DND-41 (cell line): ENCODE data around the gene REEP1.

Experiments used
- ATAC-seq: fragments of 200-7000 bp; cut with Tn5 transposase; 3 replicates; pipeline ENCODE4 v1.9.1; 2021; ENCODE audit warnings: low read depth; ENCODE audit not compliant: insufficient read depth
- DNase-seq: peaks from one replicate; pipeline ENCODE4 v3.0.0-alpha.2; 2020
- H2AFZ ChIP-seq: 2 replicates; pipeline ENCODE4 v1.6.0; 2012; ENCODE audit warnings: low read depth, low read length
- H3K27ac ChIP-seq: 2 replicates; pipeline ENCODE4 v1.5.1; 2012; ENCODE audit warnings: low read length, inconsistent platforms
- H3K27me3 ChIP-seq: fragments of 200-600 bp; sonication (generic); 2 replicates; pipeline ENCODE4 v1.6.0; 2012; ENCODE audit warnings: low read length, mild to moderate bottlenecking, inconsistent platforms; ENCODE audit not compliant: insufficient read depth, poor library complexity
- H3K36me3 ChIP-seq: 2 replicates; pipeline ENCODE4 v1.5.1; 2012; ENCODE audit warnings: low read length, inconsistent platforms; ENCODE audit not compliant: insufficient read depth
- H3K4me1 ChIP-seq: 2 replicates; pipeline ENCODE4 v1.5.1; 2012; ENCODE audit warnings: mild to moderate bottlenecking, low read length; ENCODE audit not compliant: insufficient read depth
- H3K4me2 ChIP-seq: 2 replicates; pipeline ENCODE4 v1.6.0; 2012; ENCODE audit warnings: mild to moderate bottlenecking, moderate library complexity, low read length, inconsistent platforms; ENCODE audit not compliant: insufficient read depth
- H3K4me3 ChIP-seq, 2 experiments: fragments of 200-600 bp in 1 of 2; shearing (Covaris generic) in 1 of 2; 2 replicates each; pipeline ENCODE4 v1.5.1; 2012 to 2016; ENCODE audit warnings: inconsistent platforms in 2 of 2, low read length in 2 of 2, mild to moderate bottlenecking in 2 of 2, low read depth in 1 of 2, moderate library complexity in 1 of 2
- H3K79me2 ChIP-seq: 2 replicates; pipeline ENCODE4 v1.6.0; 2012; ENCODE audit warnings: low read length, inconsistent platforms; ENCODE audit not compliant: insufficient read depth
- H3K9ac ChIP-seq: 2 replicates; pipeline ENCODE4 v1.6.0; 2012; ENCODE audit warnings: low read depth, mild to moderate bottlenecking, inconsistent platforms, low read length, moderate library complexity
- H3K9me3 ChIP-seq: 2 replicates; pipeline ENCODE4 v1.5.1; 2012; ENCODE audit warnings: low read length, moderate library complexity, mild to moderate bottlenecking, inconsistent platforms; ENCODE audit not compliant: insufficient read depth, severe bottlenecking
- H4K20me1 ChIP-seq: 2 replicates; pipeline ENCODE4 v1.6.0; 2012; ENCODE audit warnings: low read length; ENCODE audit not compliant: insufficient read depth
- CTCF ChIP-seq: IDR thresholded peaks from 2 replicates; pipeline ENCODE4 v1.5.1; 2012; ENCODE audit warnings: borderline replicate concordance, low read length, moderate library complexity, mild to moderate bottlenecking; ENCODE audit not compliant: poor library complexity, severe bottlenecking; ENCODE audit errors: extremely low read depth
- EZH2 ChIP-seq: IDR thresholded peaks from 3 replicates; pipeline ENCODE4 v1.6.1; 2012; ENCODE audit warnings: borderline replicate concordance, low read depth, mild to moderate bottlenecking, moderate library complexity, low read length, inconsistent platforms; ENCODE audit not compliant: severe bottlenecking

The REEP1 gene

DNA sequence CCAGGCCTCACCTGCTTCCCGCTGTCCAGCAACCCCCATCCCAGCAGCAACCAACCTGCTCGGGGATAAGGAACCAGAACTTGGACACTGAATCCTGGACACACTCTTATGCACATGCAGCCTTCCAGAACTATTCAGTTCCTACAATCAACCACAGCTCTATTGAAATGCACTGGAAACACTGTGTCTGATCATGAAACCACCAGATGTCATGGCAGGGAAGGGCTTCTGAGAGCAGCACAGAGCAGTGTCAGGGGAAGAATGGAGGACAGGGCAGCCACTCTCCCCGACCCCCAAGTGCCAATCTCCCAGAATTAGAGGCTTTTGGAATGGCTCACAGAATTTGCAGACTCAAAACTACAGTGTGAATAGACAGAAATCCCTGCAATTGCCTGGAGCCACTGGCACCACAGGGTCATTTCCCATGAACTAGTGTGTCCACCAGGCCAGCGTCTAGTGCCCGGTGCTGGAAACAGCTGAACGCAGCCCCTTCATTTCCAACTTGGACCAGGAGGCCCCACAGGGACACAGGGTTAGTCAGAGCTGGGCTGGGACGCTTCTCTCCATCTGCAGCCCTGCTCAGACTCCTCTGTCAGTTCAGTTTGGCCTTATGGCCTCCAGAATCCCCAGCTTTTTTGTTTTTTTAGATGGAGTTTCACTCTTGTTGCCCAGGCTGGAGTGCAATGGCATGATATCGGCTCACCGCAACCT is 112.6 kb downstream of the REEP1 start:
- H3K4me1 ChIP-seq: no peaks in the 10 kb centered on the region
- no peaks in the 10 kb centered on the region for H3K9me3 ChIP-seq
- no peak overlapping the region for H3K4me3 ChIP-seq
- no peak for ATAC-seq
- no peak overlapping the region for H3K9ac ChIP-seq
- no peaks in the 10 kb centered on the region for H4K20me1 ChIP-seq
- TF ChIP-seq EZH2 (no peak), CTCF (no peak)
- DNase-seq: no peak
- H2AFZ ChIP-seq: no peak overlapping the region
- H3K27ac ChIP-seq: no peak overlapping the region
- H3K27me3 ChIP-seq: no peaks in the 10 kb centered on the region
- H3K36me3 ChIP-seq: no peaks in the 10 kb centered on the region
- H3K4me2 ChIP-seq: no peak overlapping the region
- H3K79me2 ChIP-seq: no peaks in the 10 kb centered on the region

- H3K9me3 ChIP-seq: no peaks in the 10 kb centered on the region
- H3K27me3 ChIP-seq: no peaks in the 10 kb centered on the region
- no peak overlapping the region for H3K4me2 ChIP-seq
- no peak overlapping the region for H3K4me3 ChIP-seq
- TF ChIP-seq CTCF (no peak), EZH2 (no peak)
- no peak overlapping the region for H2AFZ ChIP-seq
- H3K27ac ChIP-seq: no peak overlapping the region
- DNase-seq: no peak
- no peaks in the 10 kb centered on the region for H3K79me2 ChIP-seq
- H3K4me1 ChIP-seq: no peaks in the 10 kb centered on the region
- no peaks in the 10 kb centered on the region for H4K20me1 ChIP-seq
- no peaks in the 10 kb centered on the region for H3K36me3 ChIP-seq
- H3K9ac ChIP-seq: no peak overlapping the region
- ATAC-seq: no peak
Measured at GRCh38 chr2:86223927-86224560, 113.4 kb downstream of the REEP1 start.

DNA sequence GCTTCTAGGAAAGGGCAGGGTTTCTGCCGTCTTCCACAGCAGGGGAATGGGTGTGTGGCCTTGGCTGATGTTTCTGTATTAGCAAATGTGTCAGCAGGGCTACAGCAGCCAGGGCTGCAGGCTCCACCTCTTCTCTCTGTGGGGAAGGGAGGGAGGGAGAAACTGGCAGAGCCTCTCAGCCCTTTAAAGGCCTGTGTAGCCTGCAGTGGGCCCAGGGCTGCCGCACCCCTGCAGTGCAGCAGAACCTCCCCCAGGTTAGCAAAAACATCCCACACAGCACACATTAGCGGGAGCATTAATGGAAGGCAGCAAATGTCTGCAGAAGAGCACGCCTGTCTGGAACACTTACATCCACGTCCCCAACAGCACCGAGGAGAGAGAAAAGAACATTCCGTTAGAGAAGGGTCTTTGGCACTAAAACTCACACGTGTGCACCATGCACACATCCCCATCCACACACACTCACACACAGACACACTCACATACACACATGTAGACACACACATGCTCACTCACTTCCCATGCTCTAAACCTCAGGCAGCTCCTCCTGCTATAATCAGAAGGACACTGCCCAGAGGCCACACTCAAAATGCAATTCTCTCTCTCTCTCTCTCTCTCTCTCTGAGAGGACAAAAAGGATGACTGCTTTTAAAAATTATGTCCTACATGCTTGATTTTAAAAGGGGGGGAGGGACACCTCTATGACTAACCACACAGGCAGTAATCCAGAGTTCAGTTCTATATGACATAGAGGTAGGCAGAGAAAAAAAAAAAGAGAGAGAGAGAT is 114.1 kb downstream of the REEP1 start:
- no peak overlapping the region for H2AFZ ChIP-seq
- TF ChIP-seq EZH2 (no peak), CTCF (no peak)
- no peak overlapping the region for H3K27ac ChIP-seq

More for the DNA sequence above, 114.1 kb downstream of the REEP1 start:
- H4K20me1 ChIP-seq: no peaks in the 10 kb centered on the region
- no peaks in the 10 kb centered on the region for H3K36me3 ChIP-seq
- ATAC-seq (no peak), DNase-seq (no peak)
- no peak overlapping the region for H3K4me3 ChIP-seq
- H3K9ac ChIP-seq: no peak overlapping the region
- H3K27me3 ChIP-seq: no peaks in the 10 kb centered on the region
- no peak overlapping the region for H3K4me2 ChIP-seq
- no peaks in the 10 kb centered on the region for H3K4me1 ChIP-seq
- H3K79me2 ChIP-seq: no peaks in the 10 kb centered on the region
- no peaks in the 10 kb centered on the region for H3K9me3 ChIP-seq
